ACC112 (cell line): ENCODE results near the gene TIE1.
A peak's percentile ranks its signal among the peaks of the same experiment; 100 is the strongest.

Experiments used
- H2AFZ ChIP-seq: fragments of 200-600 bp; sonication (generic); one replicate; pipeline ENCODE4 v1.6.0; 2017; ENCODE audit warnings: antibody characterized with exemption, low read length; ENCODE audit not compliant: unreplicated experiment
- H3K27ac ChIP-seq: fragments of 200-600 bp; sonication (generic); 2 replicates; pipeline ENCODE4 v1.5.1; 2014; ENCODE audit warnings: low read depth, mild to moderate bottlenecking, antibody characterized with exemption, low read length, moderate library complexity
- H3K27me3 ChIP-seq: fragments of 200-600 bp; sonication (generic); 2 replicates; pipeline ENCODE4 v1.6.1; 2014; ENCODE audit warnings: mild to moderate bottlenecking, antibody characterized with exemption, low read length, moderate library complexity, mixed read lengths; ENCODE audit not compliant: insufficient read depth
- H3K36me3 ChIP-seq: fragments of 200-600 bp; sonication (generic); 2 replicates; pipeline ENCODE4 v1.6.1; 2016; ENCODE audit warnings: mild to moderate bottlenecking, antibody characterized with exemption, low read length, moderate library complexity, mixed read lengths; ENCODE audit not compliant: insufficient read depth
- H3K4me1 ChIP-seq: fragments of 200-600 bp; sonication (generic); one replicate; pipeline ENCODE4 v1.6.1; 2016; ENCODE audit warnings: low read length, mixed read lengths; ENCODE audit not compliant: insufficient read depth, unreplicated experiment, control insufficient read depth
- H3K4me3 ChIP-seq: fragments of 200-600 bp; sonication (generic); 2 replicates; pipeline ENCODE4 v1.5.1; 2014; ENCODE audit warnings: mild to moderate bottlenecking, low read depth, low read length
- H3K79me2 ChIP-seq: fragments of 200-600 bp; sonication (generic); one replicate; pipeline ENCODE4 v1.6.0; 2016; ENCODE audit warnings: low read length; ENCODE audit not compliant: control insufficient read depth, unreplicated experiment, insufficient read depth

Gene TIE1

DNA sequence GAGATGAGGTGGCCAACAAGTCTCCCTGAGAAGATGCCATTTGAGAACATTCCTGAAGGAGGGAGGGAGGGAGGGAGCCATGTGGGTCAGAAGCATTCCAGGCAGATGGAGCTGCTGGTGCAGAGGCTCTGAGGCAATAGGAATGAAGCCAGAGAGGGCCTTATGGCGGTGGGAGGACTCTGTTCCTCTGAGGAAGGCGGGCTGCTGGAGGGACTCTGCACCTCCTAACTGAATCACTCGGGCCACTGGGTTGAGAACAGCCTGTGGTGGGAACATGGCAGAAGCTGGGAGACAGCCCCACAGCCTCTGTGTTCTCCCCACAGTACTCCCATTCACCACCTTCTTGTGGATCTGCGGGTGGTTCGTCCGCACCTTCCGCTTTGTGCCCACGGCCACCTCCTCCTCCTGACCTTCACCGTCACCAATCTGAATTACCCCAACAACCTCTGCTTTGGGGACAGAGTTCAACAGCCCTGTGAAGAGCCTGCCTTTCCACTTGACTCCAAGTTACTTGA lies 33.4 kb upstream of the TIE1 start:
- no peaks in the 10 kb centered on the region for H3K27me3 ChIP-seq
- no peak overlapping the region for H2AFZ ChIP-seq
- no peak overlapping the region for H3K27ac ChIP-seq
- H3K79me2 ChIP-seq: no peaks in the 10 kb centered on the region
- H3K4me1 ChIP-seq: no peaks in the 10 kb centered on the region
- H3K36me3 ChIP-seq: no peaks in the 10 kb centered on the region
- H3K4me3 ChIP-seq: no peak overlapping the region

GRCh38 chr1:43267818-43268425 lies 32.9 kb upstream of the TIE1 start:
- H3K27ac ChIP-seq: no peak overlapping the region
- no peaks in the 10 kb centered on the region for H3K79me2 ChIP-seq
- H2AFZ ChIP-seq: no peak overlapping the region
- H3K27me3 ChIP-seq: no peaks in the 10 kb centered on the region
- no peak overlapping the region for H3K4me3 ChIP-seq
- no peaks in the 10 kb centered on the region for H3K4me1 ChIP-seq
- no peaks in the 10 kb centered on the region for H3K36me3 ChIP-seq

DNA sequence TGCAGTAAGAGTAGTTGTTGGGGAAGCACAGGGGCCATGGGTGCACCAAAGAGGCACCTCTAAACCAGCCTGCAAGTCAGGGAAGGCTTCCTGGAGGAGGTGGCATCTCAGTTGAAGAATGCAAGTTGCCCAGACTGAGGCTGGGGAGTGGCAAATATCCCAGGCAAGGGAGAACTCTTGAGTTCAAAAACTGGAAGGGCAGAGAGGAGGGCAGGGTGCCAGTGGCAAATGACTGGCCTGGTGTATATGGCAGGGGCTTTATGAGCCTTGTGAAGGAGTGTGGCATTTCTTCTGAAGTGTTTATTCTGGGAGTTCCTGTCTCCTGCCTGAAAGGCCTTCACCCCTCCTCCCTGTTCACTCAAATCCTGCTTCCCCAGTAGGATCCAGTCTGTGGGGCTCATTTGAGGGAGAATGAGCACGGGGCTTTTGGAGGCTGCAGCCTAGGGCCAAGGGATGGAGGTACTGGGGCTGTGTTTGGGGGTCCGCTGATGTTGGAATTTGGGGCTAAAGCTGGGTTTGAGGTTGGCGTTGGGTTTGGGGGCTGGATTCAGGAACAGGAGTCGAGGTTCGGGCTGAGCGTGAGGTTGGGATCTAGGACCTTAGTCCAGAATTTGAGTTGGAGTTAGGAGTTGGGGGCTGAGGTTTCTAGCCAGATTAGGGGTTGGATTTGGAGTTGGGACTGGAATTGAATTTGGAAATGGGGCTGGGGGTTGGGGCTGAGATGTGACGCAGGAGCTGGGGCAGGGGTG lies 31.0 kb upstream of the TIE1 start, which contains the start of gene TMEM125:
TSS of gene TMEM125 (plus strand) at position 357 of the 749 bp plus-strand sequence. CDS start 2,740 bp downstream, outside the sequence.
- no peak within 1 kb of the TSS for H3K4me3 ChIP-seq
- no peaks in the 10 kb centered on the region for H3K27me3 ChIP-seq
- H2AFZ ChIP-seq: no peak within 1 kb of the TSS
- H3K79me2 ChIP-seq: no peaks in the 10 kb centered on the region
- H3K4me1 ChIP-seq: peaks cover 9% of the 10 kb centered on the region
- no peak within 1 kb of the TSS for H3K27ac ChIP-seq
- H3K36me3 ChIP-seq: no peaks in the 10 kb centered on the region

- Histone ChIP-seq H3K27ac (no peak overlapping the region), H3K27me3 (no peaks in the 10 kb centered on the region), H3K4me3 (no peak overlapping the region), H3K36me3 (no peaks in the 10 kb centered on the region), H2AFZ (no peak overlapping the region), H3K79me2 (no peaks in the 10 kb centered on the region), H3K4me1 (peaks cover 9% of the 10 kb centered on the region)
These were observed 30.2 kb upstream of the TIE1 start for GRCh38 chr1:43270421-43271095.

GRCh38 chr1:43271186-43272118 lies 29.3 kb upstream of the TIE1 start:
- Histone ChIP-seq H3K27me3 (no peaks in the 10 kb centered on the region), H3K79me2 (no peaks in the 10 kb centered on the region), H2AFZ (no peak overlapping the region), H3K36me3 (no peaks in the 10 kb centered on the region), H3K27ac (no peak overlapping the region), H3K4me1 (peaks cover 9% of the 10 kb centered on the region), H3K4me3 (no peak overlapping the region)

DNA sequence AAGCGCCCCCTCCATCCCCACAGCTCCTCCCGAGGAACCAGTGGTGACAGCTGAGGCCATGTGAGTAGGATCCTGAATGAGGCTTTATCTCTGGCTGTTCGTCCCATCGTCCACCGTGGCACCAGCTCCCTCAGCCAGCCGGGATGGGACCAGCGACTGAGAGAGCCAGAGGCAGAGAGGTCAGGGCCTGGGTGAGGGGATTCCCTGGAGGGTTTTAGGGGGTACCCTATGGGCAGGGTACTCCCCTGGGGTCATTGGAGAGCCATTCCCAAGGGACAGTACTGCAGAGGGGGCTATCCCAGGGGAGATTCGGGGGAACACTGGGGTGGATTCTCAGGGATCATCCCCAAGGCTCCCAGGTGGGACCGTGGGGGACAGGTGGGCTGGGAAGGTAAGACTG lies 28.6 kb upstream of the TIE1 start:
- H3K27ac ChIP-seq: no peak overlapping the region
- 0 out of 2 replicates have a peak, but pooled peaks cover 5% of the 10 kb centered on the region for H3K27me3 ChIP-seq

DNA sequence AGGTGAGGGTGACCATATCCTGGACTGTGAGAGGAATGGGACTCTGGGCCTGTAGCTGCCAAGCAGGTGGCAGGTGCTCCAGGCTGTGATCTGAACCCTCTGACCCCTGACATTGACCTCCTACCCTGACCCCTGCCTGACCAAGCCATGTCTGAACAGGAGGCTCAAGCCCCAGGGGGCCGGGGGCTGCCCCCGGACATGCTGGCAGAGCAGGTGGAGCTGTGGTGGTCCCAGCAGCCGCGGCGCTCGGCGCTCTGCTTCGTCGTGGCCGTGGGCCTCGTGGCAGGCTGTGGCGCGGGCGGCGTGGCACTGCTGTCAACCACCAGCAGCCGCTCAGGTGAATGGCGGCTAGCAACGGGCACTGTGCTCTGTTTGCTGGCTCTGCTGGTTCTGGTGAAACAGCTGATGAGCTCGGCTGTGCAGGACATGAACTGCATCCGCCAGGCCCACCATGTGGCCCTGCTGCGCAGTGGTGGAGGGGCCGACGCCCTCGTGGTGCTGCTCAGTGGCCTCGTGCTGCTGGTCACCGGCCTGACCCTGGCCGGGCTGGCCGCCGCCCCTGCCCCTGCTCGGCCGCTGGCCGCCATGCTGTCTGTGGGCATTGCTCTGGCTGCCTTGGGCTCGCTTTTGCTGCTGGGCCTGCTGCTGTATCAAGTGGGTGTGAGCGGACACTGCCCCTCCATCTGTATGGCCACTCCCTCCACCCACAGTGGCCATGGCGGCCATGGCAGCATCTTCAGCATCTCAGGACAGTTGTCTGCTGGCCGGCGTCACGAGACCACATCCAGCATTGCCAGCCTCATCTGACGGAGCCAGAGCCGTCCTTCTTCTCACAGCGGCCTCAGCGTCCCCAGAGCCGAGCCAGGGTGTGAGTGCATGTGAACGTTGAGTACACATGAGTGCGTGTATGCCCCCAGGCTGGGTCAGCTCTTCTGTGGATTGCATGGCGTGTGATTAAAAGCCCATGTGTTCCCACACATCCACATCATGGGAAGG lies 27.9 kb upstream of the TIE1 start:
- H3K4me3 ChIP-seq: no peak overlapping the region
- no peak overlapping the region for H2AFZ ChIP-seq
- no peaks in the 10 kb centered on the region for H3K36me3 ChIP-seq
- H3K27ac ChIP-seq: no peak overlapping the region
- H3K4me1 ChIP-seq: peaks cover 9% of the 10 kb centered on the region
- 0 out of 2 replicates have a peak, but pooled peaks cover 5% of the 10 kb centered on the region for H3K27me3 ChIP-seq
- no peaks in the 10 kb centered on the region for H3K79me2 ChIP-seq

More for the DNA sequence above, 28.6 kb upstream of the TIE1 start:
- no peaks in the 10 kb centered on the region for H3K36me3 ChIP-seq
- no peaks in the 10 kb centered on the region for H3K79me2 ChIP-seq
- H3K4me3 ChIP-seq: no peak overlapping the region
- no peak overlapping the region for H2AFZ ChIP-seq
- peaks cover 9% of the 10 kb centered on the region for H3K4me1 ChIP-seq

DNA sequence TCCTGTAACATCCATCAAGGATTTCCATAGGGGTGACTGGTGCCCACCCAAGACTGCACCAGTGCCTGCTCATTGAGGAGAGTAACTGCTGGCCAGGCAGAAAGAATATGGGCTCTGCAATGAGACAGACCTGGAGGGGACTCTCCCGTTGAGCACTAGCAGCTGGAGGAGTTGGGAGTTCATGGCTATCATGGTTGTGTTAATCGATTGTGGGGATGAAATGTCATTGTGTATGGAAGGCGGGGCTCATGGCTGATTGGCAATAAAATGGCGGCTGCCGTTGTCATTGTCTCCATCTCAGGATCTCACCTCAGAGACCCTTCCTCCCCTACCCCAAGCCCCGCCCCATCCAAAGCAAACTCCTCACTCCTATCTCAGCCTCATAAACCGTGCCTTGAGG lies 27.1 kb upstream of the TIE1 start:
- Histone ChIP-seq H3K36me3 (no peaks in the 10 kb centered on the region), H3K27ac (no peak overlapping the region), H3K4me3 (no peak overlapping the region), H3K79me2 (no peaks in the 10 kb centered on the region), H3K4me1 (peaks cover 9% of the 10 kb centered on the region), H2AFZ (no peak overlapping the region), H3K27me3 (0 out of 2 replicates have a peak, but pooled peaks cover 5% of the 10 kb centered on the region)

- H3K4me3 ChIP-seq: no peak overlapping the region
- no peak overlapping the region for H3K27ac ChIP-seq
- peak overlapping the region; percentile 55 for H2AFZ ChIP-seq
- H3K36me3 ChIP-seq: no peaks in the 10 kb centered on the region
- H3K79me2 ChIP-seq: no peaks in the 10 kb centered on the region
- H3K27me3 ChIP-seq: 0 out of 2 replicates have a peak, but pooled peaks cover 5% of the 10 kb centered on the region
- H3K4me1 ChIP-seq: peaks cover 9% of the 10 kb centered on the region
These were observed 26.5 kb upstream of the TIE1 start for GRCh38 chr1:43274125-43274803.
